NCI-H2081 treated with DMSO at 0.1 percent for 48 hours (cell line): ENCODE data around the gene ST6GALNAC2.
"Not testable (repeated sequence)": the region's sequence is repeated elsewhere in the genome, so short reads cannot be mapped to it uniquely, and the experiment has no call there.

Source experiments
- DNase-seq: peaks from one replicate; lab custom pipeline; 2025; lab: John Stamatoyannopoulos, UW

The ST6GALNAC2 gene

GRCh38 chr17:76528528-76529223 is 57.0 kb downstream of the ST6GALNAC2 start:
- no peak for DNase-seq

- DNase-seq: no peak
These were observed 57.5 kb downstream of the ST6GALNAC2 start for GRCh38 chr17:76528156-76528527.

- DNase-seq: no peak
These were observed 58.1 kb downstream of the ST6GALNAC2 start for GRCh38 chr17:76527430-76528111.

- not testable (repeated sequence) for DNase-seq
These were observed 58.6 kb downstream of the ST6GALNAC2 start for GRCh38 chr17:76527016-76527415.

- DNase-seq: not testable (repeated sequence)
These were observed 60.2 kb downstream of the ST6GALNAC2 start for GRCh38 chr17:76525513-76525833.

DNA sequence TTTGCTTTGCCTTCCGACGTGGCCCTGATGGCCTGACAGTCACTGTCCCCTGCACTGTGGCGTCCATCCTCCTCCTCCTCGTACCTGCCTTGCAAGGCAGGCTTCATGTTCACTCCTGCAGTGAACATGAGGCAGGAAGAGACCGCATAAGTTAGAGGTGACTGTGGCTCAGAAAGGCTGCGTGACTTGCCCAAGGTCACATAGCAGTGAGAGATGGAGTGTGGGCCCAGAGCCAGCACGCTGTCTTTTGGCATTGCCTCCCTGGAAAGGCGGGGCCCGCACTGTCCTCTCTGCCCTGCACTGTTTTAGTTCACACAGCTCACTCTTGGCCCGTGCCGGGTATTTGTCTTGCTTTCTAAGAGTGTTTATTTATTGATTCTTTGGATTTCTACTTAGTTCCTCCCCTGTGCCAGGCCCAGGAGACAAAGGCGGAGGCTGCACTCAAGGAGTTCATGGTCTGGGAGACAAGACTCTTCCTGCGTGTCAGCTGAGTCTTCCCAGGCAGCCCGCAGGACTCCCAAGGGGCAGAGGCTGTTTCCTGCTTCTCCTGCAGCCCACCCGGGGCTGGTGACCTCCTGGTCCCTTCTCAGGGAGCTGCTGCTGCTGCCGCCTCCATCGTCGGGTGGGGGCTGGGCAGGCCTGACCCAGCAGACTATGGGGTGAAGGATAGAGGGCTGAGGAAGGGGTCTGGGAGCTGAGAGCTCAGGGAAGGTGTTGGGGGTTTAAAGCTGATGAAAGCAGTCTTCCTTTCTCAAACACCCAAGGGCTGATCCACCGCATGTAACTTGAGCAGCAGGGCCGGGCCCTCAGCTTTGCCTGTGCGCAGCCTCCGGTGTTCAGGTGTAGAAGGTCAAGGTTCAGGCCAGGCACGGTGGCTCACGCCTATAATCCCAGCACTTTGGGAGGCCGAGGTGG is 60.8 kb downstream of the ST6GALNAC2 start:
- no peak for DNase-seq

DNA sequence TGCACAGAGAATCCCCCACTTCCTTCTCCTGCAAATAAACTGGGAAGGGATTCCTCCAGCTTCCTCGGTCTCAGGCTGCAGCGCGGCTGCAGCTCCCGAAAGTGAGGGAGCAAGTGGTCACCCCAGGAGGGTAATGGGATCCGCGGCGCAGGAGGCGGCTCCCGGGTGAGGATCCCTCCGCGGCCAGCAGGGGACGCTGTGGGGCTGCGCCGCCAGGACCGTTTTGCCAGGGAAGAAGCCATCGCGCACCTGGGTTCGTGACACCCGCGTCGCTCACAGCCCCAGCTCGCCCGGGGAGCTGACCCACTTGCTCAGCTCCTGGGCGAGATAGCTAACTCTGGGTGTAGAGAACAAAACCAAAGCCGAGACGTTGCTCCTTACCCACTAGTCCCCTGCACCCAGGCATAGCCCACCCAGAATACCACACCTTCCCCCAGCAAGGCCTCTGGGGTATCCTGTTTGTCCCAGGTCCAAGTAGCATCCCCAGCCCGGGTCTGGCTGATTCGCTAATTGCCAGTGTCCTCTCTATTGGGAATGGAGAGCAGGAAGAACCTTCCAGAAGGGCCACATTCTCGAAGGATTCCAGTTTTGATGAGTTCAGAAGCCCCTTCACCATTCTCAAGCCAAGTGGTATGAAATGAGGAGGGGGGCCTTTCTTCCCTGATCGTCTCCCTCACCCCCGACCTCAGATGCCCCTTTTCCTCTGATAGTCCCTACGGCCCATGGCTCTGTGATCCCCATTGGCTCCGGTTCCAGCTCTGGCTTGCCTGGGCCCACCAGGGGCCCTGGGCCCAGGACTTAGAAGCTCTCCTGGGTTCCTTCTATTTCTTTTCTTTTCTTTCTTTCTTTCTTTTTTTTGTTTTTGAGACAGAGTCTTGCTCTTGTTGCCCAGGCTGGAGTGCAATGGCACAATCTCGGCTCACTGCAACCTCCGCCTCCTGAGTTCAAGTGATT is 62.3 kb downstream of the ST6GALNAC2 start:
- DNase-seq: peak; percentile 25

DNA sequence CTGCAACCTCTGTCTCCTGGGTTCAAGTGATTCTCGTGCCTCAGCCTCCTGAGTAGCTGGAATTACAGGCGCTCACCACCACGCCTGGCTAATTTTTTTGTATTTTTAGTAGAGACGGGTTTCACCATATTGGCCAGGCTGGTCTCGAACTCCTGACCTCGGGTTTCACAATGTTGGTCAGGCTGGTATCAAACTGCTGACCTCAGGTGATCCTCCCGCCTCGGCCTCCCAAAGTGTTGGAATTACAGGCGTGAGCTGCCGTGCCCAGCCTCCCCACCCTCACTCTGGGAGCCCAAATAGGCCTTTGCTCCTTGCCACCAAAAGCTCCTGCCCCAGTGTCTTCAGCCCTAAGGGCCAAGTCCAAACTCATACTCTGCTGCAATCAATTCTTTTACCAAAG is 64.0 kb downstream of the ST6GALNAC2 start:
- DNase-seq: not testable (repeated sequence)

GRCh38 chr17:76521262-76521661 is 64.4 kb downstream of the ST6GALNAC2 start:
- DNase-seq: no peak

GRCh38 chr17:76519048-76519966 is 66.4 kb downstream of the ST6GALNAC2 start:
- DNase-seq: no peak

DNA sequence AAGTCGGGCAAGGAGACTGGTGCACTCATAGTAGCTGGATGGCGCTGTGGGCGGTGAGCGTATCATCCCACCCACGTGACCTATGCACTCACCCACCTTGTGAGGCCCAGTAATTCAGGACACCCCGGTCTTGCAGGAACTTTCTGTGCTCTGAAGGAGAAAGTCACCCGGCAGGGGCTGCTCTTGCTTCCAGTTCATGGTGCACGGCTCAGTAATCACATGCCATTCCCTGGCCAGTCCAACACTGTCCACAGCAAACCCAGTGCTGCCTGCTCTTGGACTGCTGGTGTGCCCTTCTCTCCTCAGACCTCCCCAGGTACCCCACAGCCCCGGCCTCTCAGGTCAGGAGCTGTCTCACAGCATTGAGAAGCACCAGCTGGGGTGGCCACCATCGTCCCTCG is 68.0 kb downstream of the ST6GALNAC2 start:
- DNase-seq: no peak
